HEK293 (cell line): ENCODE data around the gene ZNF214.

Experiments used
- CTCF ChIA-PET: fragments of 350-600 bp; formaldehyde crosslinking; extraction: SDS; loops from one replicate; lab custom pipeline; 2021; ENCODE audit warnings: antibody characterized with exemption; lab: Yijun Ruan, JAX
- POLR2A ChIA-PET: fragments of 300-600 bp; formaldehyde crosslinking; extraction: SDS; loops from one replicate; lab custom pipeline; 2020; ENCODE audit warnings: antibody characterized with exemption, inconsistent platforms; lab: Yijun Ruan, JAX
- H3K27ac ChIP-seq: fragments of 200-500 bp; sonication (Bioruptor generic); 2 replicates; pipeline ENCODE4 v1.5.1; 2014; ENCODE audit warnings: low read depth, low read length, control low read depth, inconsistent platforms; ENCODE audit errors: extremely low read depth
- H3K36me3 ChIP-seq, 2 experiments: fragments of 200-500 bp in 1 of 2; sonication (Bioruptor generic) in 1 of 2; 1 replicate in 1 of 2; 2 replicates in 1 of 2; pipeline ENCODE4 v1.5.1; 2014 to 2017; ENCODE audit warnings: inconsistent platforms in 2 of 2, low read length in 2 of 2; ENCODE audit not compliant: control insufficient read depth in 2 of 2, insufficient read depth in 1 of 2
- H3K4me1 ChIP-seq: fragments of 200-500 bp; sonication (Bioruptor generic); 2 replicates; pipeline ENCODE4 v1.5.1; 2014; ENCODE audit warnings: mild to moderate bottlenecking, low read length, inconsistent platforms; ENCODE audit not compliant: control insufficient read depth, insufficient read depth
- H3K4me3 ChIP-seq: 2 replicates; pipeline ENCODE4 v1.5.1; 2011; ENCODE audit warnings: low read depth, mild to moderate bottlenecking, control low read depth, low read length, moderate library complexity
- H3K9me3 ChIP-seq: fragments of 200-500 bp; sonication (Bioruptor generic); 2 replicates; pipeline ENCODE4 v1.5.1; 2014; ENCODE audit warnings: low read depth, low read length, inconsistent platforms; ENCODE audit not compliant: control insufficient read depth, insufficient read depth
- HOXC10 ChIP-seq: sonication (generic); formaldehyde crosslinking; IDR thresholded peaks from 2 replicates; pipeline ENCODE4 v1.8.1; 2023; ENCODE audit warnings: mild to moderate bottlenecking, missing genetic modification reagents
- INSM2 ChIP-seq: fragments of 450-650 bp; formaldehyde crosslinking; IDR thresholded peaks from 2 replicates; pipeline ENCODE4 v1.5.1; 2016; ENCODE audit warnings: missing biosample characterization, missing genetic modification characterization
- SCRT2 ChIP-seq: fragments of 450-650 bp; formaldehyde crosslinking; IDR thresholded peaks from 2 replicates; pipeline ENCODE4 v1.5.1; 2016; ENCODE audit warnings: missing biosample characterization, missing genetic modification characterization
- TRIM28 ChIP-seq: IDR thresholded peaks from 2 replicates; pipeline ENCODE4 v1.6.1; 2011; ENCODE audit warnings: low read length, control low read depth, borderline replicate concordance
- YY2 ChIP-seq: fragments of 450-650 bp; formaldehyde crosslinking; IDR thresholded peaks from 2 replicates; pipeline ENCODE4 v1.5.1; 2016; ENCODE audit warnings: missing biosample characterization, missing genetic modification characterization
- ZBTB20 ChIP-seq: fragments of 450-650 bp; formaldehyde crosslinking; IDR thresholded peaks from 2 replicates; pipeline ENCODE4 v1.5.1; 2016; ENCODE audit warnings: missing biosample characterization, missing genetic modification characterization
- ZFP69B ChIP-seq: fragments of 450-650 bp; formaldehyde crosslinking; IDR thresholded peaks from 2 replicates; pipeline ENCODE4 v1.5.1; 2016; ENCODE audit warnings: missing biosample characterization, missing genetic modification characterization
- ZNF132 ChIP-seq: fragments of 450-650 bp; formaldehyde crosslinking; IDR thresholded peaks from 2 replicates; pipeline ENCODE4 v1.5.1; 2017; ENCODE audit warnings: missing biosample characterization, missing genetic modification characterization, borderline replicate concordance
- ZNF155 ChIP-seq: fragments of 450-650 bp; formaldehyde crosslinking; IDR thresholded peaks from 2 replicates; pipeline ENCODE4 v1.5.1; 2016; ENCODE audit warnings: missing biosample characterization, missing genetic modification characterization
- ZNF174 ChIP-seq: fragments of 450-650 bp; formaldehyde crosslinking; IDR thresholded peaks from 2 replicates; pipeline ENCODE4 v1.5.0; 2017; ENCODE audit warnings: missing biosample characterization, mild to moderate bottlenecking, missing genetic modification characterization
- ZNF18 ChIP-seq: fragments of 450-650 bp; formaldehyde crosslinking; IDR thresholded peaks from 2 replicates; pipeline ENCODE4 v1.5.1; 2016; ENCODE audit warnings: missing biosample characterization, missing genetic modification characterization
- ZNF239 ChIP-seq: fragments of 450-650 bp; formaldehyde crosslinking; IDR thresholded peaks from 2 replicates; pipeline ENCODE4 v1.5.1; 2016; ENCODE audit warnings: missing biosample characterization, missing genetic modification characterization
- ZNF324 ChIP-seq: fragments of 450-650 bp; formaldehyde crosslinking; IDR thresholded peaks from 2 replicates; pipeline ENCODE4 v1.5.1; 2016; ENCODE audit warnings: missing biosample characterization, missing genetic modification characterization
- ZNF561 ChIP-seq: fragments of 450-650 bp; IDR thresholded peaks from 2 replicates; pipeline ENCODE4 v1.5.1; 2018; ENCODE audit warnings: missing biosample characterization, missing genetic modification characterization, borderline replicate concordance
- ZNF600 ChIP-seq: fragments of 450-650 bp; formaldehyde crosslinking; IDR thresholded peaks from 2 replicates; pipeline ENCODE4 v1.5.1; 2016; ENCODE audit warnings: missing biosample characterization, missing genetic modification characterization
- ZNF624 ChIP-seq: fragments of 450-650 bp; formaldehyde crosslinking; IDR thresholded peaks from 2 replicates; pipeline ENCODE4 v1.5.1; 2017; ENCODE audit warnings: missing biosample characterization, missing genetic modification characterization
- ZNF664 ChIP-seq: fragments of 450-650 bp; formaldehyde crosslinking; IDR thresholded peaks from 2 replicates; pipeline ENCODE4 v1.5.1; 2016; ENCODE audit warnings: missing biosample characterization, missing genetic modification characterization
- ZNF830 ChIP-seq: fragments of 450-650 bp; IDR thresholded peaks from 2 replicates; pipeline ENCODE4 v1.5.0; 2018; ENCODE audit warnings: missing biosample characterization, missing genetic modification characterization, low read depth, mild to moderate bottlenecking, moderate library complexity
- ZNF837 ChIP-seq: fragments of 450-650 bp; formaldehyde crosslinking; IDR thresholded peaks from 2 replicates; pipeline ENCODE4 v1.5.1; 2016; ENCODE audit warnings: missing biosample characterization, missing genetic modification characterization
- ZXDB ChIP-seq: fragments of 450-650 bp; formaldehyde crosslinking; IDR thresholded peaks from 2 replicates; pipeline ENCODE4 v1.5.1; 2016; ENCODE audit warnings: missing biosample characterization, missing genetic modification characterization
- TF ChIP-seq, protein P1 (sequence below): fragments of 450-650 bp; formaldehyde crosslinking; IDR thresholded peaks from 2 replicates; pipeline ENCODE4 v1.5.1; 2016; ENCODE audit warnings: missing biosample characterization, missing genetic modification characterization

The ZNF214 gene

GRCh38 chr11:7030836-7031235, 10.7 kb upstream of the ZNF214 start (continued):
- TF ChIP-seq, protein P1, sequence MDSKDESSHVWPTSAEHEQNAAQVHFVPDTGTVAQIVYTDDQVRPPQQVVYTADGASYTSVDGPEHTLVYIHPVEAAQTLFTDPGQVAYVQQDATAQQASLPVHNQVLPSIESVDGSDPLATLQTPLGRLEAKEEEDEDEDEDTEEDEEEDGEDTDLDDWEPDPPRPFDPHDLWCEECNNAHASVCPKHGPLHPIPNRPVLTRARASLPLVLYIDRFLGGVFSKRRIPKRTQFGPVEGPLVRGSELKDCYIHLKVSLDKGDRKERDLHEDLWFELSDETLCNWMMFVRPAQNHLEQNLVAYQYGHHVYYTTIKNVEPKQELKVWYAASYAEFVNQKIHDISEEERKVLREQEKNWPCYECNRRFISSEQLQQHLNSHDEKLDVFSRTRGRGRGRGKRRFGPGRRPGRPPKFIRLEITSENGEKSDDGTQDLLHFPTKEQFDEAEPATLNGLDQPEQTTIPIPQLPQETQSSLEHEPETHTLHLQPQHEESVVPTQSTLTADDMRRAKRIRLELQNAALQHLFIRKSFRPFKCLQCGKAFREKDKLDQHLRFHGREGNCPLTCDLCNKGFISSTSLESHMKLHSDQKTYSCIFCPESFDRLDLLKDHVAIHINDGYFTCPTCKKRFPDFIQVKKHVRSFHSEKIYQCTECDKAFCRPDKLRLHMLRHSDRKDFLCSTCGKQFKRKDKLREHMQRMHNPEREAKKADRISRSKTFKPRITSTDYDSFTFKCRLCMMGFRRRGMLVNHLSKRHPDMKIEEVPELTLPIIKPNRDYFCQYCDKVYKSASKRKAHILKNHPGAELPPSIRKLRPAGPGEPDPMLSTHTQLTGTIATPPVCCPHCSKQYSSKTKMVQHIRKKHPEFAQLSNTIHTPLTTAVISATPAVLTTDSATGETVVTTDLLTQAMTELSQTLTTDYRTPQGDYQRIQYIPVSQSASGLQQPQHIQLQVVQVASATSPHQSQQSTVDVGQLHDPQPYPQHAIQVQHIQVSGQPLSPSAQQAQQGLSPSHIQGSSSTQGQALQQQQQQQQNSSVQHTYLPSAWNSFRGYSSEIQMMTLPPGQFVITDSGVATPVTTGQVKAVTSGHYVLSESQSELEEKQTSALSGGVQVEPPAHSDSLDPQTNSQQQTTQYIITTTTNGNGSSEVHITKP (tag by site-specific recombination), result no peak
- no peak for TF ChIP-seq ZNF561 (tag by site-specific recombination)
- TF ChIP-seq YY2 (tag by site-specific recombination), result no peak

DNA sequence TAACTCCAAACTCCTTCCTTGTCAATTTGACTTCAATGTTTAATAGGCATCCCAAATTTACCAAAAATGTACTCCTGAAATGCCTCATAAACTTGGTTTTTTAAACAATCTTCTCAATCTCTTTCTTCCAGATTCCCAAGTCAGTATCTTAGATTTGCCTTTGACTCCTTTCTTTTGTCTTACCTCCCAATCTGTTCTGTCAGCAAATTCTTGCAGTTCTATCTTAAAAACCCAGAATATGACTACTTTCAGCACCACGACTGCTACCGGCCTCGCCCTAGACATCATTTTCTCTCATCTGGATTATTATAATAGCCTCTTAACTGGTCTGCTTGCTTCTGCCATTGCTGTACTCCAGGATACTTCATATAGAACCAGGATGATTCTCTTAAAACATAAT, 8.0 kb upstream of the ZNF214 start:
- Histone ChIP-seq H3K4me3 (no peak overlapping the region), H3K27ac (no peak overlapping the region), H3K36me3 (no peaks in the 10 kb centered on the region), H3K4me1 (no peaks in the 10 kb centered on the region), H3K9me3 (no peaks in the 10 kb centered on the region)
- ChIA-PET CTCF (no interaction called here), POLR2A (no interaction called here)
- no peak for TF ChIP-seq TRIM28
- no peak for TF ChIP-seq ZNF830 (tag by site-specific recombination)
- no peak for TF ChIP-seq ZNF664
- no peak for TF ChIP-seq ZNF600 (tag by site-specific recombination)
- TF ChIP-seq ZNF132 (tag by site-specific recombination), result no peak
- TF ChIP-seq ZNF174, result no peak
- no peak for TF ChIP-seq ZXDB (tag by site-specific recombination)
- no peak for TF ChIP-seq ZFP69B (tag by site-specific recombination)
- TF ChIP-seq ZNF837, result no peak
- no peak for TF ChIP-seq ZNF239 (tag by site-specific recombination)
- no peak for TF ChIP-seq ZNF561 (tag by site-specific recombination)
- TF ChIP-seq ZNF18 (tag by site-specific recombination), result no peak
- TF ChIP-seq ZBTB20 (tag by site-specific recombination), result no peak
- TF ChIP-seq ZNF324 (tag by site-specific recombination), result no peak
- TF ChIP-seq ZNF155, result no peak
- TF ChIP-seq SCRT2 (tag by site-specific recombination), result no peak
- no peak for TF ChIP-seq HOXC10
- TF ChIP-seq ZNF624 (tag by site-specific recombination), result no peak
- TF ChIP-seq INSM2 (tag by site-specific recombination), result no peak
